Activated CD4-positive, alpha-beta T cell treated with anti-CD3 and anti-CD28 coated beads, Interleukin-2, amount 50 U/mL, for 1 hour (primary cell): ENCODE data around the gene PRSS2.
"Not testable (repeated sequence)": the region's sequence is repeated elsewhere in the genome, so short reads cannot be mapped to it uniquely, and the experiment has no call there.

Experiments used
- DNase-seq: peaks from one replicate; pipeline ENCODE4 v3.0.0-alpha.2; 2020

The PRSS2 gene

DNA sequence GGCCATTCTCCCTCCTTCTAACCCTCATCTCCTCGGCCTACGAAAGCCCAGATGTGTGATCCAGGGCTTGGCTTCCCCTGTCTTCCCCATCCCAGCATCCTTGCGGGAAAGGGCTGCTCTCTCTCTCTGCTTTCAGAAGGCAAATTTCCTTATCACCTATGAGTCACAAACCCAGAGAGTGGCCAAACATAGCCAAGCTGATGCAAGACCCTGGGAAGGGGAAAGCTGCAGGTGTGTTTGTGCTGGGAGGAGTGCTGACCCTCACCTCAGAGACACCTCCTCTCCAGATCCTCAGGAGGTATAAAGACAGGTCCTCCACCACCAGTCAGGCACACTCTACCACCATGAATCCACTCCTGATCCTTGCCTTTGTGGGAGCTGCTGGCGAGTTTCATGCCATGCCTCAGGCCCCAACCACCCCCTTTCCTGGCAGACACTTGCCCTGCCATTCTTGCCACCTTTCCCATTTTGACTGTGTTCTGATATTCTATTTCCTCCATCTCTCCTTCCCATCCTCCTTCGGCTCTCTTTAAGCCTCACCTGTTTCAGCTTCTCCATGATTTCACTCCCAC lies 10.6 kb upstream of the PRSS2 start:
- no peak for DNase-seq

- not testable (repeated sequence) for DNase-seq
Measured at GRCh38 chr7:142761606-142762005, 9.2 kb upstream of the PRSS2 start.

DNA sequence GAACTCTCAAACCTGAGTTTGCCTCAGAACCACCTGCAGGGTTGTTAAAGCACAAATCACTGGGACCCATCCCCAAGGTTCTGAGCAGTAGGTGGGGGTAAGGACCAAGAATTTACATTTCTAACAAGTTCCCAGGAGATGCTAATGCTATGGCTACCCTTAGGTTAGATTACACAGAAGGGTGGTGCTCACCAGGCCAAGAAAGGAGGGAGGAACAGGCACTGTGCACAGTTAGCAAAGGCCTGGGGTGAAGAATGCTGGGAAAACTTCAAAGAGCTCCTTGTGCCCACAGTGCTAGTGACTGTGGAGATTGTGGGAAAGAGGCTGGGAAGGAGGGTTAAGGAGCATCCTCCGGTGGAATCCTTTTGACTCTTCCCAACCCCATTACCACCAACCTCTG lies 8.7 kb upstream of the PRSS2 start:
- no peak for DNase-seq

GRCh38 chr7:142767451-142767850 lies 3.3 kb upstream of the PRSS2 start:
- DNase-seq: no peak

DNA sequence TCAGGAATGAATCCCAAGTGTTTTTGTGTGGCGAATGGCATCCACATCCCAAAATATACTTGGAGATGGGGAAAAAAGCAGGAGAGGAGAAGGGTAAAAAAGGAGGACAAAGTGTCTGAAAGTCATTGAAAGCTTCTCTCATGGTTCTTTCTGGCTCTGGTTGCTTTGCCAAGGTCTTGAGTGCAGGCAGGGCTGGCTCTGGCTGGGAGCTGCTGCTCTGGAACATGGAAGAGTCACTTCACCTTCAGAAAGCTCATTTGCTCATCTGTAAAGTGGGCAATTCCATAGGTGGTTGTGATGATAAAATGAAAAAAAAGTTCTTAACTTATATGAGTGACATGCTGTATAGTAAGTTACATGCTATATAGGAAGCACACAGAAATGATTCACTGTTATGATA lies 2.9 kb upstream of the PRSS2 start:
- DNase-seq: no peak

DNA sequence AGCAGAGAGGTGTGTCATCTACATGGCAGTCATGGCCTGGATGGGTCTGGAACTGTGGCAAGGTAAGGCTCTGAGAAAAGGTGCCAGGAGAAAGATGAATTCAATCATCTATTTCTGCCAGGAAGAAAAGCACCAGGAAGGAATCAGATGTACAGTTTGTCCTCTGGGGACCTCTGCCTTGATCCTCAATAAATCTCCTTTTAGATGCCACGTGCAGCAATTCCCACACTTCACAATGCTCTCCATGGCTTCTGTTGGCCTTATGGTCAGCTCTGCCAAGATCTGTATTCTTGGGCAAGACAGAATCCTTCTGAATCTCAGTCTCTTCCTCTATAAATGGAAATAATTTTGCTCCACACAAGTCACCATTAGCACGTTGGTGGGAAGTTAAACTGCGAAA lies 1.9 kb upstream of the PRSS2 start:
- not testable (repeated sequence) for DNase-seq

DNA sequence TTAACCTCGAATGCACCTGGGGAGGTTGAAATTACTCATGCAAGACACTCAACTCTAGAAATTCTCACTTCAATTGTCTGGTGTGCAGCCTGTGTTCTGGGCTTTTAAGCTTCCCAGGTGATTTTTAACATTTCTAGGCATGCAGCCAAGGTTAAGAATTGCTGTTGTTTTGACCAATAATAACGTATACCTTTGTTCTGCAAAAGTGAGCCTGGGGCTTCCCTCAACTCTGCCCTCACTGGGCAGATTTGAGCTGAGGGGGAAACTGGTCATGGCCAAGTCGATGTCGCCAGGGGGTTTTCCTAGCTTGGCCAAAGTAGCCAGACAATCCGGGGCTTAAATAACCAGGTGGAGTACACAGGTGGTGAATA lies 568 bp downstream of the PRSS2 start:
- DNase-seq: no peak

- DNase-seq: no peak
Measured at GRCh38 chr7:142772051-142772450, 1.3 kb downstream of the PRSS2 start.

- DNase-seq: no peak
Measured at GRCh38 chr7:142772673-142773072, 1.9 kb downstream of the PRSS2 start.

DNA sequence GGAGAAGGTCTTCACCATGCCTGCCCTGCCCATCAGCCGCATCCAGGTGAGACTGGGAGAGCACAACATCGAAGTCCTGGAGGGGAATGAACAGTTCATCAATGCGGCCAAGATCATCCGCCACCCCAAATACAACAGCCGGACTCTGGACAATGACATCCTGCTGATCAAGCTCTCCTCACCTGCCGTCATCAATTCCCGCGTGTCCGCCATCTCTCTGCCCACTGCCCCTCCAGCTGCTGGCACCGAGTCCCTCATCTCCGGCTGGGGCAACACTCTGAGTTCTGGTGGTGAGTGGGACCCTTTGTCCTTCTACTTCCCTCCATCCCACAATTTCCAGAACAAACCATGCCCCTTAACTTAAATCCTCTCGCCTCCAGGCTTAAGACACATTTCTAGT lies 2.5 kb downstream of the PRSS2 start:
- no peak for DNase-seq

DNA sequence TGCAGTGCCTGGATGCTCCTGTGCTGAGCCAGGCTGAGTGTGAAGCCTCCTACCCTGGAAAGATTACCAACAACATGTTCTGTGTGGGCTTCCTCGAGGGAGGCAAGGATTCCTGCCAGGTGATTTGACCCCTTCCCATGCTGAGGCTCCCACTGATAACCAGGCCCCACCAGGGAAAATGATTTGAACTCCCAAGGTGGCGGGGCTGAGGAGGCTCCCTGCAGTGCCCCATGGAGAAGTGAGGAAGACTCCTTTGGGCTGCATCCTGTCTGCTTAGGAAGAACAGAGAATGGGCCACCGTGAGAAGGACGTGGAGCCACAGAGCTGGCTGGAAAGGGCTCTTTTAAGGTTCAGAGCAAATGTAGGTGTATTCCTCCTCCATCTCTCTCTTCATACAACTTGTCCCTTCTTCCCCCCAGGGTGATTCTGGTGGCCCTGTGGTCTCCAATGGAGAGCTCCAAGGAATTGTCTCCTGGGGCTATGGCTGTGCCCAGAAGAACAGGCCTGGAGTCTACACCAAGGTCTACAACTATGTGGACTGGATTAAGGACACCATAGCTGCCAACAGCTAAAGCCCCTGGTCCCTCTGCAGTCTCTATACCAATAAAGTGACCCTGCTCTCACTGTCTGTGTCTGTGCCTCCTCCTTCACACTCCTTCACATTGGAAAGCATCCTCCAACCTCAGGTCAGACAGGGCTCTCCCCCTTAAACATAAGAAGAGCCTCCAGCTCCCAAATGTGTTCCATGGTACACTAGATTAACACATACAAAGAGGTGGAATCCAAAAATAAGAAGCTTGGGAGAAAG lies 3.4 kb downstream of the PRSS2 start:
- no peak for DNase-seq

DNA sequence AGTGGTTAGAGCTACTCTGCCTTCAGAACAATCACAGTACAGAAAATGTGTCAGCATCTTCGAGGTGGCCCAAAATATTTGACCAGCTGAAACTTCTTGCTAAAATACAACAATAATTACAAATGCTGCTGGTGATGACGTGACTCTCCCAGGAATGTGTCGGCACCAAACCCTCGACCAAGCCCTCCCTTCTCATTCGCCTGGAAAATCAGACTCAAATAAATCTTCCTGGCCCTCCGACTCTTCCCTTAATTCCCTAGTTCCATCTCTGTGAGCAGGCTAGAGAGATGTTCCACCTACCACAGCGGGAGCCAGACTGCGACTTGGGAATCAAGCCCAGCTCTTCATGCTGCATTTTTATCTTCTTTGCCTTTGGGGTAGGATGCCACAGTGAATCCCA lies 4.1 kb downstream of the PRSS2 start:
- DNase-seq: no peak

- not testable (repeated sequence) for DNase-seq
Measured at GRCh38 chr7:142775351-142776115, 4.8 kb downstream of the PRSS2 start.

DNA sequence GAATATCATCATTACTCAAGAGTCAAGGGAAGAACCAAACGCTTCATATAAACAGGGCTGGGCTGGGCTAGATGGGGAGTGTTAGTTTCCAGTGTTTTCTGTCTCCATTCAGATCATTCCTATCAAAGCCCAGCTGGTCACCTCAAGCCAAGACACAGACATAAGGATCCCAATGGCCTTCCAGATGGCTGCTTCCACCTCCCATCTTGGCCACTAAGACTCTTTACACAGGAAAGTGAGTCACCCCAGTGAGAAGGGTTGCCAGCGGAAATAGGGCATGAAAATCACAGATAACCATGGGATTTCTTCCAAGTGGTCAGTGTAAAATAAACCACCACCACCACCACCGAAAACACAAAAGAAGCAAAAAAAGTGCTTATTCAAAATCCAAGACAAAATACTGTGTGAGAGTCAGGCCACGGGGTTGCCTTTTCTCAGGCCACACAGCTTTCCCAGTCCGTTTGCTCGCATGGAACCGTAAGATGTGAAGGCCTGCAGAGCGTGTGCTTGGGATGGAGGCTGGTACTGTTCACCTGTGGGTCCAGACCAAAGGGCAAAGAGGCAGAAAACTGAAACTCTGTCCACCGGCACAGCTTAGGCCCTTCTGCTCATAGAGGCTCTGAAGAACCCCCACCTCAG lies 5.6 kb downstream of the PRSS2 start:
- no peak for DNase-seq

GRCh38 chr7:142776845-142777225 lies 6.1 kb downstream of the PRSS2 start:
- not testable (repeated sequence) for DNase-seq

- no peak for DNase-seq
Measured at GRCh38 chr7:142777318-142777717, 6.5 kb downstream of the PRSS2 start.

DNA sequence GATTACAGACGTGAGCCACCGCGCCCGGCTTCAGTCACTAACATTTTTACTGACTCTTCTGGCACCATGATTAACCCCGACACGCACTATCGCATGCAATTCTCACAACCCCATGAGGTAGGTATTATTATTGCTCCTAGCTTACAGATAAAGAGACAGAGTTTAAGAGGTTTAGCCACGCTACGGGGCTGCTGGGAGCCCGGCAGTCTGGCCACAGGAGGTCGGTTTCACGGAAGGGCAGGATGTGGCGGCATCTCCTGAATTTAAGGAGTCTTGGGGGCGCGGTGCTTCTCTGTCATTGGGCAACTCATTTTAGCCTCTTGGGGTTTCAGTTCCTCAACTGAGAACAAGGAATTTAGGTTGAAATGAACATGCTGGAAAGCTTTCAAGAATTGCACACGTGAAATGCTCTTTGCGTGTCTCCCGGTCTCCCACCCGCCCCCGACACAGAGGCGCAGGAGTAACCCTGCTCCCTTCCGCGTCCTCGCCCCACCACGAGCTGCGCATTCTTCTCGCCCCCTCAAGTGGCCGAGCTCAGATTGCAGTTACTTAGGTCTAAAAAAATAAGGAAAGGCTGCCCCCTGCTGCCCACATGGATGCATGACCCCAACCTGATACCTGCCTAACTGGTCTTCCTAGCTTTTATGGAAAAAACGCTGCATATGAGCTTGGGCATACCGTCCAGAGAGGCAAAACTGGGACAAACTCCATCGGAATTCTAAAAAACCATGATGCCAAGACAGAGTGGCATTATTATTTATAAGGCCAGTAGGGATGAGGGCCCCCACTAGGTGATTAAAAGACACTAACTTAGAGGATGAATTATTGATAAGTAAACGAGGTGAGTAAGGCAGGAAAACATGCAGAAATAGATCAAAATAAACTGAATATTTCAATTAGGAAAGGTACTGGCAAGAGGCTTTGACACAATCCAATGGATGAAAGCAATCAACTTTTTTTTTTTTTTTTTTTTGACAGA lies 12.4 kb downstream of the PRSS2 start:
- peak; percentile 74 for DNase-seq

GRCh38 chr7:142784096-142784495 lies 13.3 kb downstream of the PRSS2 start:
- DNase-seq: no peak

DNA sequence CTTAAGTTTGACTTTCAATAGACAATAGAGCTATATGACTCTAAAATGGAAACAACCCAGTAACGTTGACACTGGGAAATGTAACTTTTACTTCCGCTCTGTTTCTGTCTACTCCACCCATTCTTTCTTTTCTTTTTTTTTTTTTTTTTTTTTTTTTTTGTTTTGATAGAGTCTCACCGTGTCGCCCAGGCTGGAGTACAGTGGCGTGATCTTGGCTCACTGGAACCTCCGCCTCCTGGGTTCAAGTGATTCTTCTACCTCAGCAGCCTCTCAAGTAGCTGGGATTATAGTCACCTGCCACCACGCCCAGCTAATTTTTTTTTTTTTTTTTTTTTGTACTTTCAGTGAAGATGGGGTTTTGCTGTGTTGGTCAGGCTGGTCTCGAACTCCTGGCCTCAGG lies 13.9 kb downstream of the PRSS2 start:
- peak; percentile 41 for DNase-seq

DNA sequence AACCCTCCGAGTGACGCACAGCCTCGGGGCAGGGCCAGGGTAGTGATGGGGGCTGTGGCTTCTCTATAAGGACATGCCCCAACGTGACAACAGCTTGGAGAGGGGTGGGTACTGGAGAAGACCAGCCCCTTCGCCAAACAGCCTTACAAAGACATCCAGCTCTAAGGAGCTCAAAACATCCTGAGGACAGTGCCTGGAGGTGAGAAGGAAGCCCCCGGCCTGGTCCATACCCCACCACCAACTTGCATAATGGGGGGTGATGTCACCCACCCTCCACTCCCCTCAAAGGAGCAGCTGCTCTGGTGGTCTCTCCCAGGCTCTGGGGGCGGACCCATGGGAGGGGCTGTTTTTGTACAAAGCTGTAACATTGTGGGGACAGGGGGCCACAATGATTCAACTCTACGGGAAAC lies 15.1 kb downstream of the PRSS2 start:
- DNase-seq: peak; percentile 74

DNA sequence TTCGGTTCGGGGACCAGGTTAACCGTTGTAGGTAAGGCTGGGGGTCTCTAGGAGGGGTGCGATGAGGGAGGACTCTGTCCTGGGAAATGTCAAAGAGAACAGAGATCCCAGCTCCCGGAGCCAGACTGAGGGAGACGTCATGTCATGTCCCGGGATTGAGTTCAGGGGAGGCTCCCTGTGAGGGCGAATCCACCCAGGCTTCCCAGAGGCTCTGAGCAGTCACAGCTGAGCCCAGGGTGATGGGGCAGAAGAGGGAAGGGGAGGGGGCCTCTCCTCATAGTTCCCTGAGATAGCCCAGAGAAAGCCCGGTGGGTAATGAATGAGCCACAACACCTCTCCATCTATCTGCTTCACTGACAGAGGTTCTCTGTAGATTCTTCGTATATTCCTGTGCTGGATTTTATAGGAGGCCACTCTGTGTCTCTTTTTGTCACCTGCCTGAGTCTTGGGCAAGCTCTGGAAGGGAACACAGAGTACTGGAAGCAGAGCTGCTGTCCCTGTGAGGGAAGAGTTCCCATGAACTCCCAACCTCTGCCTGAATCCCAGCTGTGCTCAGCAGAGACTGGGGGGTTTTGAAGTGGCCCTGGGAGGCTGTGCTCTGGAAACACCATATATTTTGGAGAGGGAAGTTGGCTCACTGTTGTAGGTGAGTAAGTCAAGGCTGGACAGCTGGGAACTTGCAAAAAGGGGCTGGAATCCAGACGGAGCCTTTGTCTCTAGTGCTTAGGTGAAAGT lies 16.4 kb downstream of the PRSS2 start:
- DNase-seq: peak; percentile 2

- DNase-seq: peak; percentile 1
Measured at GRCh38 chr7:142787783-142788182, 17.0 kb downstream of the PRSS2 start.
